K562 (cell line): ENCODE results near the gene THAP8. TPM values are rescaled to one million over a fixed set of nuclear protein-coding genes. Genes with fewer than 3 reads are reported as not detected.

Experiments
- COPS2 ChIP-seq: fragments of 450-650 bp; conservative IDR thresholded peaks from 2 replicates; pipeline ENCODE4 v1.6.1; 2016; ENCODE audit warnings: mild to moderate bottlenecking, moderate library complexity
- CREB3L1 ChIP-seq: fragments of 450-650 bp; IDR thresholded peaks from 2 replicates; pipeline ENCODE4 v1.6.1; 2014; ENCODE audit warnings: low read depth, mild to moderate bottlenecking, moderate library complexity, borderline replicate concordance
- EGR1 ChIP-seq: fragments of 450-650 bp; conservative IDR thresholded peaks from 2 replicates; pipeline ENCODE4 v1.6.1; 2017; ENCODE audit warnings: mild to moderate bottlenecking
- GTF2A2 ChIP-seq: IDR thresholded peaks from 2 replicates; pipeline ENCODE4 v1.6.1; 2016; ENCODE audit warnings: mild to moderate bottlenecking, missing genetic modification characterization, missing compliant biosample characterization
- JUNB ChIP-seq: fragments of 450-650 bp; formaldehyde crosslinking; conservative IDR thresholded peaks from 2 replicates; pipeline ENCODE4 v1.4.0; 2020; ENCODE audit warnings: mild to moderate bottlenecking
- NFE2 ChIP-seq: IDR thresholded peaks from 2 replicates; pipeline ENCODE4 v1.6.1; 2014; ENCODE audit warnings: antibody characterized with exemption, low read depth
- PHB2 ChIP-seq: fragments of 450-650 bp; IDR thresholded peaks from 2 replicates; pipeline ENCODE4 v1.6.1; 2017; ENCODE audit warnings: low read depth
- PHTF2 ChIP-seq: fragments of 250-450 bp; sonication (Bioruptor Pico); IDR thresholded peaks from 2 replicates; pipeline ENCODE4 v1.5.0; 2021; ENCODE audit warnings: mild to moderate bottlenecking
- POLR3A ChIP-seq: IDR thresholded peaks from 2 replicates; pipeline ENCODE4 v1.6.1; 2011; ENCODE audit warnings: borderline replicate concordance, mild to moderate bottlenecking, moderate library complexity; ENCODE audit not compliant: insufficient read length, insufficient read depth; ENCODE audit errors: extremely low read depth
- PURB ChIP-seq: sonication (generic); formaldehyde crosslinking; IDR thresholded peaks from 2 replicates; pipeline ENCODE4 v1.9.0; 2021; ENCODE audit warnings: low read depth, mild to moderate bottlenecking, missing genetic modification reagents
- RHOXF2B ChIP-seq: fragments of 250-450 bp; sonication (Bioruptor Pico); conservative IDR thresholded peaks from 2 replicates; pipeline ENCODE4 v1.5.1; 2021
- SRSF9 ChIP-seq: fragments of 200-400 bp; formaldehyde crosslinking; IDR thresholded peaks from 2 replicates; pipeline ENCODE4 v1.6.1; 2017; ENCODE audit warnings: low read depth, low read length, borderline replicate concordance
- polyA plus RNA-seq, 8 experiments: library from polyadenylated mRNA; depleted of rRNA in 4 of 8; stranded (reverse) in 5 of 8; unstranded in 3 of 8; fragments of >200 nt; fragmentation: Nextera tagmentation in 2 of 8; fragmentation: Illumina TruSeq in 1 of 8; extraction: Ambion mirVana in 2 of 8; extraction: Trizol in 1 of 8; gene quantifications; 2 replicates each; pipeline versions ENCODE4 v1.2.1 to v1.2.3, GENCODE V29; 2011 to 2014; ENCODE audit warnings: inconsistent platforms in 1 of 8, missing spikeins in 1 of 8
- total RNA-seq, 7 experiments: library from RNA; depleted of rRNA in 6 of 7; stranded (reverse); fragments of >200 nt in 6 of 7; fragmentation: Illumina TruSeq in 2 of 7; extraction: Trizol in 2 of 7; gene quantifications; 2 replicates each; pipeline versions ENCODE4 v1.2.1 to v1.2.3, GENCODE V29; 2011 to 2021; ENCODE audit warnings: low replicate concordance in 1 of 7

The THAP8 gene
- total and polyA plus RNA-seq, 9 of the 15 experiments (the other 6 are each of a cell fraction or from before 2014, with no cell fraction given), result 0.11 to 2.0 (median 0.94) TPM

- TF ChIP-seq CREB3L1, result no peak
- TF ChIP-seq GTF2A2 (tag), result no peak
- TF ChIP-seq PURB (CRISPR knock-in tag), result no peak
- TF ChIP-seq COPS2, result no peak
- TF ChIP-seq JUNB, result no peak
- no peak for TF ChIP-seq PHTF2 (CRISPR knock-in tag)
- TF ChIP-seq RHOXF2B (CRISPR knock-in tag), result no peak
- TF ChIP-seq PHB2, result no peak
- no peak for TF ChIP-seq NFE2
- TF ChIP-seq SRSF9, result no peak
- TF ChIP-seq EGR1, result no peak
- no peak for TF ChIP-seq POLR3A
Measured at GRCh38 chr19:36081385-36081784, 27.3 kb upstream of the THAP8 start (continued).
